Activated T-cell treated with anti-CD3 and anti-CD28 coated beads for 48 hours (primary cell): ENCODE results near the gene RHEBL1.

Experiments
- DNase-seq: peaks from one replicate; pipeline ENCODE4 v3.0.0-alpha.2; 2020; ENCODE audit warnings: low read depth

The RHEBL1 gene, protein sequence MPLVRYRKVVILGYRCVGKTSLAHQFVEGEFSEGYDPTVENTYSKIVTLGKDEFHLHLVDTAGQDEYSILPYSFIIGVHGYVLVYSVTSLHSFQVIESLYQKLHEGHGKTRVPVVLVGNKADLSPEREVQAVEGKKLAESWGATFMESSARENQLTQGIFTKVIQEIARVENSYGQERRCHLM

DNA sequence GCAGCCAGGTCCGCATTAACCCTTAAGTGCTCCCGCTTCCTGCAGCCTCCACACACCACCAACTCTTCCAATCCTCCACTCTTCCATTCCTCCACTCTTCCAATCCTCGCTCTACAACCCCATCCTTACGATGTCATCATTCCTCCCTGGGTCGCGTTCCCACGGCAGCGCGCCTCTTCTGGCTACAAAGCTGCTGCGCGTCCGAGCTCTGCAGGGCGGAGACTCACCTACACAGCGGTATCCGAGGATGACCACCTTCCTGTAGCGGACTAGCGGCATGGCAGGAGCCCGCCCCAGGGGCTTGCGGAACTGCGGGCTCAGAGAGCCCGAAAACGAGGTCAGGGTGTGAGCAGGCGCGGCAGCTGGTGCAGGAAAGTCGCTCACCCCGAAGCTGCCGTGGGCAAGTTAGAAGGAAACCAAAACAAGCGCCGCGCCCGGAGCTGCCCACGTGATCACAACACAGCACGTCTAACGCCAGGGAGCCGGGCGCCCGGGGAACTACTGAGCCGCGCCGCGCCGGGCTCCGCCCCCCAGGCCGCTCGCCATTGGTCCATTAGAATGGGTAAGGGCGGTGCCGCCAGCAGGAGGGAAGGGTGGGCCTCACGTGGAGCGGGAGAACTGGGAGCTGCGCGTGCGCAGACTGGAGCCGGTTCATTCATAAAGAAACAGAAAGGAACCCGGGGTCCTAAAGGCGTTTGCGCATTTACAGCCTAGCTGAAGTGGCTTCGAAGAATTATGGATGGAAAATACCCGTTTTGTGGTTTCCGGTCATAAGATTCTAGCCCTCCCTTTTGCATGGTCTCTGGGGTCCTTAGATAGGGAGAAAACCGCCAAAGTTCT, at the start of gene RHEBL1:
Gene RHEBL1 (minus strand): TSS at position 473 of the 840 bp plus-strand sequence. CDS start 194 bp downstream, at position 279.
- peak; percentile 99 for DNase-seq

DNA sequence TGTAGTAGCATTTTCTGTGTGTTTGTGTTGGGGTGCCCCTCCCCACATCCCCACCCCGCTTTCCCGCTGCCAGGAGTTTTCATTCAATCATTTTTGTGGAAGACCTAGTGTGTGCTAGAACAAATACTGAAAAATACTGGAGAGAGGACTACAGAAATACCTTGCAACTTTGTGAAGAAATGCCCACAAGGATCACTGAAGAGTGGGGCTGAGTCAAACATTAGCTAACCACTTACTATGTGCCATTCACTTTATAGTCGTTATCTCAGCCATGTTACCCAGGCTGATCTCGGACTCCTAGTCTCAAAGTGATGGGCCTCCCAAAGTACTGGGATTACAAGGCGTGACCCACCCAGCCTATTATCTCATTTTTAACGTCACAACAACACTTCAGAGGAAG, 41.4 kb upstream of the RHEBL1 start:
- no peak for DNase-seq

DNA sequence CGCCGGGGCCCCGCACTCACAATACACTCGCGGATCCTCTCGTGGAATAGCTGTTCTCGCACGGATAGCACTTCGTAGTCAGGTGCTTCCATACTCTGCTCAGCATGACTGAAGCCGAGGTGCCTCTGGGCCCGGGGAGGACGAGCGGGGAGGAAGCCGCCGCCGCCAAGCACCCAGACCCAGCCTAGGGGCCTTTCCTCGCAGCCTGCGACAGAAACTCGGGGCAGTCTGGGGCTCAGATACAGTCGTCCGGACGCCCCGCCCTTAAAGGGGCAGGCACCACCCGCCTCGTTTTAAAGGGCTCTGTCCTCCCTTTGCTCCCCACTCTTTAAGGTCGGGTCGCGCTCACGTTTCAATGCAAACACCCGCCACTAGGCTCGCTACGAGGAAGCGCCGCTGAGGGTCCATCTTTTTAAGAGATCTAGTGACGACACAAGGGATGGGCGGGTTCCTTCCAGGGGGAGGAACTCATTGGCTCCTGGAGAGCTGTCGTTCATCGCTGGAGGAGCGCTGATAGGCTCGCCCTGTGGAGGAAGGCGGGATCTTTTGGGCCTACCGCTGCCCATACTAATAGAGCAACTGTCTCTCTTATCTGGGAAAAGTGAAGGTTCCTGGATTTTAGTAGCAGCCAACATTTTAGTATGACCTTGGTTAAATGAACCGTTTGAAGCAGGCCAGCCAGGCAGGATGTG, 40.8 kb upstream of the RHEBL1 start, which contains the start of gene LMBR1L:
Gene LMBR1L (minus strand): TSS at position 384 of the 692 bp plus-strand sequence. CDS start 292 bp downstream, at position 92.
- peak; percentile 89 for DNase-seq

DNA sequence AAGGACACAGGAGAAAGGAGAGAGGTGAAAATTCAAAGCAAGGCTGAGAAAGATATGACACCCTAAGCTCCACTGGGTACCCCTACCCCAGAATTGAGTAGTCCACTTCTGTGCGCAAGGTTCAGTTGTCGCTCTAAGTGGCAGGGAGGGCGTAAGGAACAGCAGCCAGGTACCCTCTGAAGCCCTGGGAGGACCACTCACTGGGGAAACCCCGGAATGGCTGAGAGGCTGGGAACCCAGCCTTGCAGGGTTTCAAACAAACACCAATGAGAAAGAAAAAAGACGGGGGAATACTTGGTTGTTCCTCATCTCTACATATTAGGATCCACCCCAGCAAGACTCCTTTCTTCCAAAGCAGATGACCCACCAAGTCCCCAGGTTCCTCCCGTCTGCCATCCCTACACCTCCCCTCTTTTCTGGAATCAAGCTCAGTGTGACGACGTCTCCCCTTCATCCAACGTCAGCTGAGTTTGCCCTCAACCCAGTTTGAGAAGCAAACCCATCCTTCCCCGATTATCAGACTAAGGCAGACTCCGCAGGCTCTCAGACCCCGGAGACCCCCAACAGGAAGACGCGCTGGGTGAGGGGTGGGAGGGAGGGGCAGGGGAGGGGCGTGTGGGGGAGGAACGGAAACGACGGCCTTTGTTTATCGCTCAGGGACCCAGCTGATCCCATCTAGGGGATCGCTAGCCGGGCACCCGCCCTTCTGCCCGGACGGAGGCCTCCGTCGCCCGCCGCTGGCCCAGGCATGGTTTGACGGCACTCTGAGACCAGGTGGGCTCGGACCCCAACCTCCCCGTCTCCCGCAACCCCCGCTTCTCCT, 40.1 kb upstream of the RHEBL1 start:
- no peak for DNase-seq

DNA sequence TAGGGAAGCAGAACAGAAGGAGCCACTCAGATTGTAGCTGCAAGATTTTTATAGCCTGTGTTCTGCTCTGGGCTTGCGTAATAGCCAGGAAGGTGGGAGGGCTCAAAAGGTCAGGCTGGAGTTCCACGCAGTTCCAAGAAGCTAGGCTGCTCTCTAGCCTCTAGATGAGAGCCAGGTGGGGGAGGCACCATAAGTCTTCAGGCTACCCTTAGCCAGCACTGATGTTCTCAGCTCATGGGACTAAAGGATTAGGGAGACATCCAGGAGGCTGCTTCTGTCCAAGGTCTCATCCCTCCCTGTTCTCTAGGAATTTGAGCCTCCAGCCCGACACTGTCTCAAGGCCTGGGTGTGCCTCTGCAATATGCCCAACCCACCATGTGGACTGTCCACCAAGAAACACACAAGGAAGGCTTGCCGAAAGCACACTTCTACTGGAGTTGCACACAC, 39.2 kb upstream of the RHEBL1 start:
- no peak for DNase-seq

DNA sequence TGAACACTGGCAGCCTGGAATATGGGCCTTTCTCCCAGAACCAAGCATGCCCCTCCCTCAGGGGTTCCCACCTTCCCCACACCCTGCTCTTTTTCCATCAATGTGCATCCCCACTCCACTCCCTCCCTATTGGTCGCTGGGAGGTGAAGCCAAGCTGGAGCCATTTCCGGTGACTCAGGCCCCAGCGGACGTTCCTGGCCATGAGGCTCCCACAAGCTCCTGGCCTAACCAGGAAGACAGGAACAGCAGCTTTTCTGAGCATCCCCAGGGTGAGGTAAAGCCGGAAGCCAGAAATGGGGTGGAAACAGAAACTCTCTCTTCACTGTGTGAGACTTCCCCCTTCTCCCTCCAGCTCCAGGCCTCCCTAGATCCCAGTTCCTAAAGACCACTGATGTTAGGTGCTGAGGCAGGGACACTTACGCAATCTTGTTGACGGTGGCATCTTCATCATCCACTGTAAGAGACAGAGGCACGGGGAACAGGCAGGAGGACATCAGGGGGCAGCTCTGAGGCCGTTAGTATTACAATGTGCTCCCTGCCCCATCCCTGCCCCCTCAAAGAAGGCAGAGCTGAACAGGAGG, 35.8 kb upstream of the RHEBL1 start:
- no peak for DNase-seq

DNA sequence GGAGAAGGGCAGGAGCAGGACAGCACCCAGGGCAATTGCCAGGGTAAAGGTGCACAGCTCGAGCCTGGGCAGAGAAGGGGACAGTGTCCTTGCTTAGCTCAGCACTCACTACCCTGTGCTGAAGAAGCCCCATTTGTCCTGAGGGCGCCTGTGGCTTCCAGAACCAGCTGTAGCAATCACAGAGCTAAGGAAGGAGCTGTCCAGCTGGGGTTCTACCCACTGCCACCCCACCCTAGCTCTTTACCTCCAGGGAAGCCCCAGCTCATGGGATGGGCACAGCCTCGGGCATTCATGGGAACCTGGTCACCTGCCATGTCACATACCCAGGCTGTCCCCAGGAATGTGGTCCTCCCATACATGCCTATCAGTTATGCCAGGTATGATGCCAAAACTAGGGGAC, 35.0 kb upstream of the RHEBL1 start:
- no peak for DNase-seq

DNA sequence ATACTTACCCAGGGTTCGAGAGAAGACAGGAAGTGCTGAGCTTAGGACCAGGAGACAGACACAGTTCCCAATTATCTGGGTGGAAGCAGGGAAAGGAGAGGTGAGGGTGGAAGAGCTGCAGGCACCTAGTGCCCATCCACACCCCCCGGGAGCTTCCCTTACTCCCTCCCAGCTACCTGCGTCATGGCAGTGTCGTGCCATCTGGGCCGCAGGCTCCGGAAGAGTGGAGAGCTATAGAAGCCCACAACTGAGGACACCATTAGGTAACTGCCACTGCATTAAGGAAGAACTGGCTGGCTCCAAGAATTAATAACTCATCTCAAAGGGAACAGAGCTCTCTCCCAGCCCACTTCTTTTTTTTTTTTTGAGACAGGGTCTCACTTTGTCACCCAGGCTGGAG, 30.6 kb upstream of the RHEBL1 start:
- no peak for DNase-seq

DNA sequence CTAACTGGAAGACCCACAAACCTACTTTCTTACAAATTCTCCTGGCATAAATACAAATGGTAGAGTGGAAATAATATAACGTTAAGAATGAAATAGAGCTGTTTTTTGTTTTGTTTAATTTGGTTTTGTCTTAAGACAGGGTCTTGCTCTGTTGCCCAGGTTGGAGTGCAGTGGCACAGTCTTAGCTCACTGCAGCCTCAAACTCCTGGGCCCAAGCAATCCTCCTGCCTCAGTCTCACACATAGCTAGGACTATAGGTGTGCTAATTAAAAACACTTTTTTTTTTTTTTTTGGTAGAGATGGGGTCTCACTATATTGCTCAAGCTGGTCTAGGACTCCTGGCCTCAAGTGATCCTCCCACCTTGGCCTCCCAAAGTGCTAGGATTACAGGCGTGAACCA, 28.9 kb upstream of the RHEBL1 start:
- DNase-seq, result no peak

DNA sequence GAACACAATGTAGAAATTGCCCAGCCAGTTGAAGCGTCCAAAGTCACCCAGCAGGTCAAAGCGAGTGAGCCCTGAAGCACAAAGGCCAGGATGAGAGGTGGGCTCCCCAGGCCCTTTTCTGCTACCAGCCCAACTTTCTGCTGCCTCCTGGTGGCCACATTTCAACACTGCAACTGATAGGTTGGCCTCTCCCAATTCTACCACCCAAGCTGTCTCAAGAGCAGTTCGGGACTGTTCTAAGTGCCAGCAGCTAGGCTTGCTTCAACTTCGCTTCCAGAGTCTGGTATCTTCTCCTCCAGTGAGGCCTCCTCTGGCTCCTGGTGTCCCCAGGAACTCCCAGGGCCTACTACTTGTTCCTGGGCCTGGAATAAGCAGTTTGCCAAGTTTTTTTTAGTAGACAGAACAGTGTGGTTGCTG, 28.3 kb upstream of the RHEBL1 start:
- peak; percentile 54 for DNase-seq

DNA sequence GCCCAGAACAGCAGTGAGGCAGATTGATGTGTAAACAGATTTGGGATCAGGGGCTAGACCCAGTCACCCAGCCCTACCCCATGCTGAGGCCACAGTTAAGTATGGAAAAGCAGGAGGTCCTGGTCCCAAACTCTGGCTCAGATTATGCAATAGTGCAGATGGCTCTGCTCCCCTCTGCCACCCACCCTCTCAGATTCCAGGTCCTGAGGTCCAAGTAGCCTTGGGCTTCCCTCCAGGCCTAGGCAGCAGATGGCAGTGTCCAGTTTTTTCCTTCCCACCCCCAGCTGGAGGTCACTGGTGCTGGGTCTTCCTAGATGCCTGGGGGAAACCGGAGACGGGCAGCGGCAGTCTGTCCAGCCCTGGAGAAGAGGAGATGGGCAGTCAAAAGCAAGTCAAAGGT, 27.6 kb upstream of the RHEBL1 start:
- no peak for DNase-seq

DNA sequence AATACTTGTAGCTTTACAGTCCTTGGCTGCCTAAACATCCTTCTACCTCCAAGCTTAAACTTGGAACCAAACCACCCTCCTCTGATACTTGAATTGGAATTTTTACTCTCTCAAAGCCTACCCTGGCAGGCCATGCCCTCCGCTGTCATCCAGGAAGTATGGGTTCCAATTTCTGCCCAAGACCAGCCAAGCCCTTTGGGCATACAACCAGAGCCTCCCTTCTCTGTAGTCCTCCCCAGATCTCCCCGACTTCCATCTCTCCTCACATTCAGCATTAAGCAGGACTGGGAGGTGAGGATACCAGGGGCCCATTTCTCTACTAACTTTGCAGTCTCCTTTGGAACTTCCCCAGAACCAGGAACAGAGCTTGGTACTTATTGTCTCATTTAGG, 25.2 kb upstream of the RHEBL1 start:
- DNase-seq, result no peak

DNA sequence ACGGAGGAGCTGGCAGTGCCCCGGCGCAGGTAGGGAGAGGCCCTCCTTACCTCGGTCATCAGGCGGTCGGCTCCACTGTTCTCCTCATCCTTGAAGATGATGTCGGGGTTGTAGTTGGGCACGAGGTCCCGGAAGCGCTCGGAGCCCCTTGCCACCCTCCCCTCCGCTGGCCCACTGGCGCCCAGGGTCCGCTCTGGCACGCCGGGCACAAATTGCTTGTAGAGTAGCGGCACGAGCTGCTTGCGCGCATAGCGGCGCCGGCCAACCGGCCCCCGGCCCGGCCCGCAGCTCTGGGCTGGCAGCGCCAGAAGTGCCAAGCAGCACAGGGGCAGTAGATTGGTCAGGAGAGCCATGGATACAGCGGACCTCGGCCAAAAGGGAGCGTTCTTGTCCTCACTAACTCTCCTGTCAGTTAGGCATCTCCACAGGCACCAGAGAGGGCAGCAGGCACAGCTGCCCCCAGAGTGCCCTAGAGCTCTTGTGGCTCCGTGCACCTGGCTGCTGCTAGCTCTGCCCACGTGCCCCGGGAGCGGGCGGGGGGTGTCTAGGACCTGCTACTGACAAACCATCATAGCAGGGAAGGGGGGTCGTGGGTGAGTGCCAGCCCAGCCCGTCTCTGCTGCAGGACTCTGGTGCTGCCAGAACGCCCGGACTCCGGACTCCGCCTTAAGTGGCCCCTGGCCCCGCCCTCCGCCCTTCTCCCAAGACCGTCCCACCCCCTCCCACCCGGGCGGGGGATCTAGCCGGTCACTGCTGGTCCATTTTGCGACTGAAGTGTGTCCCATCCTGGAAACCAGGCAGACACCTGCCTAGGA, 24.6 kb upstream of the RHEBL1 start, which contains the start of gene DHH:
Gene DHH (minus strand): TSS at position 642 of the 815 bp plus-strand sequence. CDS start 289 bp downstream, at position 353.
- DNase-seq, result no peak

DNA sequence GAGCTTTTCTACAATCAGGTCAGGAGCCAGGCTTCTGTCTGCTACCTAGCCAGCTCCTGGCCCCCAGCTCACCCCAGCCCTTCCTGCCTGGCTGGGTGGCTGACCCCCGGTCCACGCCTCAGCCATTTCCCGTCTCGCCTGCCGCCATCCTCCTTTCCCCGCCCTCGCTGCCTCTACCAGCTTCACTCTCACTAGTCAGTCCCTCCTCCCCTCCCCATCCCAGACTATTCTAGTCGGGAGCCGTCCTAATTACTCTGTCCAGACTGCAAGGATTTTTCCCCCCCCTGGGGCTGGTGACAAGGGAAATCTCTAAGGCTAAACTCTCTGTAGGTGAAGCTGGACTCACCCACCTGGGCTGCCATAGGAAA, 24.0 kb upstream of the RHEBL1 start:
- no peak for DNase-seq

DNA sequence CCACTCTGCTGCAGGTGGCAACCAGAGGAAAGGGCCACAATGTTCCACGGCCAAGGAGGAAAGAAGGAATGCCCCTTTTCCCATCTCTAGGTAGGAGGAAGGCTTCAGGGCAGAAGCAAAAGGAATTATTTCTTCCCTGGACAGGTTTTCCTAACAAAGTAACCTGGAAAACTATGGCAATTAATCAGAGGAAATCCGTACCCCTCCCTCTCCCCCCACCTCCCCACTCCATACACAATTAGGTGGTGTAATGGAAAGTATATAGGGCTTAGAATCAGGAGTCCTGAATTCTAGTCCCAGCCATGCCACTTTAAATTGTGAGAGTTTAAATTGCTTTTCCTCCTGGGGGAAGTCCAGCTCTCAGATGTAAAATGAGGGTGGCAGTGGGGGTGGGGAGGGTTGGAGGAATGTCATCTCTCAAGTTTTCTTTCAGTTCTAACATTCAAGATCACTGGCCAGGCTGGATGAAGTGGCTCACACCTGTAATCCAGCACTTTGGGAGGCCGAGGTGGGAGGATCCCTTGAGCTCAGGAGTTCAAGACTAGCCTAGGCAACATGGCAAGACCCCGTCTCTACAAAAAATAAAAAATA, 23.1 kb upstream of the RHEBL1 start:
- DNase-seq, result no peak

DNA sequence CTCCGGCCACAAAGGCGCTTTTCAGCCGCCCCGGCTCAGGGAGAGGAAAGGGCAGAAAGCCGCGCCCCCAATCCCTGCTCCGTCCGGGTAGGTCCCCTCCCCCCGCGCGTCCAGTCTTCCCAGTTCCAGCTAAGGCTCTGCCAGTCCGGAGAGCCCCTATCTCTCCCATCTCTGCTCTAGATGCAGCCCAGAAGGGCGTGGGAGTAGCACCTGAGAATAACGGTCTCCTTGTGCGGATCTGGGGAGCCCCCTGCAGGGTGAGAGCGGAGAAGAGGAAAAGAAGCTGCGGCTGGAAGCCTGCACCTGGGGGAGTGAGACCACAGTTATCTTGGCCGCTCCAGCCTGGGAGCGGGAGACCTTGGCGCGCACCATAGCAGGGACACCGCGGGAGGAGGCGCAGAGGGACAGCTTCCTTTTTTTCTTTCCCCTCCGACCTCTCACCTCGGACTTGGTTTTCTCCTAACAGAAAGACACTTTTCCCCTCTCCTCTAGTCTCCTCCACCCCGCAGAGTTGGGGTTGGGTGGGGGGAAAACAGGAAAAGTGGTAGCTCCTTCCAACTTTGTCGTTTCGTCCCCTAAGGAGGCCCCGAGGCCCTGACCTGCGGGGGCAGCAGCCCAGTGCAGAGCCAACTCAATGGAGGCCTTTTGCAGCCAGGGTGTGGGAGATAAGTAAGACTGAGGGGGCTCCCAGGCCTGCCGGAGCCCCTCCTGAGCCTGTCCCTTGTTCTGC, 22.5 kb upstream of the RHEBL1 start:
- DNase-seq, result peak; percentile 56

DNA sequence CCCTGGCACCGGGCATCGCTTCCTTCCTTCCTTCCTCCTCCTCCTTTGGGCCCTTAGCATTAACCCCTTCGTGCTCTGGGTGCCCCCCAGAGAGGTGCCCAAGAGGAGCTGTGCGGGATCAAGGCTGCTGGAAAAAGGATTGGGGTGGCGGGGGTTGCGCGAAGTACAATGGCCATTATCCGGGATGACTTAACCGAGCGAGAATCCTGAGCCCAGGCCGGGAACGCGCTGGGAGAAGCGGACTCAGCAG, 22.0 kb upstream of the RHEBL1 start:
- DNase-seq, result no peak

DNA sequence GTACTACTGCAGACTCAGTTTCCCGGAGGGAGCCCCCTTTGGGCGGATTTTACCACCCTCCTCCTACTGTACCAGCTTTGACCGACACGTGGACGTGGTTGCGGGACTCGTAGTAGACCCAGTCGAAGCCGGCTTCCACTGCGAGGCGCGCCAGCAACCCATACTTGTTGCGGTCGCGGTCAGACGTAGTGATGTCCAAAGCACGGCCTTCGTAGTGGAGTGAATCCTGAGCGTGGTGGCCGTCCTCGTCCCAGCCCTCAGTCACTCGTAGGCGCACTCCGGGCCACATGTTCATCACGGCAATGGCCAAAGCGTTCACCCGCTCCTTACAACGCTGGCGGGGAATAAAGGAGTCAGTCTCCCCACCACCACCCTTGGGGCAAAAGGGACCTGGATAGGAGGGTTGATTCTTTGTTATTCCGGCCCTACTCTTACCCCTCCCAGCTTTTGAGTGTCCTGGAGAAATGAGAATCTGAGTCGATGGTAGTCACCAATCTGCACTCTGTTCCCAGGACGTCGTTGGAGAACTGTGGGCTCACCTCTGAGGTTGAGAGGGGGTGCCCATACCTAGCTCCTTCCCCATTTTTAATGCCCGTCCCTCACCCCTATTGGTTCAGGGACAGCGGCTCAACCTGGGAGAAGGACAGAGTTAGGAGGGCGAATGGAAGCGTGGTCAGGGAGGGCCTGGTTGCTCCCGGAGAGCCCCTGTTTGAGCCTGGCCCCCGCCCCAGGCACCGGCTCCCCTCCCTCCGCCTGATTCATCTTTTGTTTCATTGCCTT, 21.5 kb upstream of the RHEBL1 start:
- no peak for DNase-seq
